ENCODE data around the gene NLN.

The NLN gene

DNA sequence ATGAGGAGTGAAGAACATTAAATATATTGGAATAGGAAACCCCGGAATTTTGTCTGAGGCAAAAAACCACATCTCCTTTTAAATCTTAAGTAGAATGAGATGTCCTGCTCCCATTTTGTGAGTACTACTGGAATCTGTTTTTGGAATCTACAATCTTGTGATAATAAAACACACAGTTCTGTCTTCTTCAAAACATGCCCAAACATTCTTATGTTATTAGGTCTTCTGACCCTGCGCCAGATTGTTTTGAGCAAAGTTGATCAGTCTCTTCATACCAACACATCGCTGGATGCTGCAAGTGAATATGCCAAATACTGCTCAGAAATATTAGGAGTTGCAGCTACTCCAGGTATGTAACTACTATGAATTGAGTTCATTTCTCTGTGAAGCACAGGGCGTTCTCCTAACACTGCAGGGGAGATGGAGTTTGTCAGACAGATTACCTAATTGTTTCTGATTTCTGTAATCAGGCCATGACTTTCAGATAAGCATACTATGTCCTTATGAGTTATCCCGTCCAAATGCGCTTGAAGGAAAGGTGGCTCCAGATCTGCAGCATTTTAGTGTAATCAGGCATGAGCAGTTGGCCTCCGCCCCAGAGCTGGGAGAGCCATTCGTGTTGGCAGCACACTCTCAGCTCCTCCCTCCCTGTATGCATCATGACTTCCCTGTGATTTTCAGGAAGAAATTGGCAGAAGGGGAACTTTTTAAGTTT, 88.0 kb downstream of the NLN start:
- DNase-seq (ENCODE audit: low read depth), result no peak

DNA sequence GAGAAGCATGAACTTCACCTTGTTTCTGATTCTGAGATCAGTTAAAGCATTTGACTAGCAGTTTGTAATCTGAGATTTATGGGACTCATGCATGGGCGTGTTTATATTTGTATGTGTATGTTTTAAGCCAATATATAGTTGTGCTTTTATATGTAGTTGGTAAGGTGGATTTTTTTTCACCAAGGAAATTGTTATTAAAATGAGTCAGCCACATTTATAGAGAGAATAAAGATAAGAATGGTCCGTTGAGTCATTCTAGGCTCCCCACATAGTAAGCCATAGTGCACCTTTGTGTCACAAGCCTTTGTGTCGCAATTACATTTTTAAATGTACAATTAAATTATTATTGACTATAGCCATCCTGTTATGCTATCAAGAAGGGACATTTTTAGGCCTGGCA, 89.0 kb downstream of the NLN start:
- DNase-seq (ENCODE audit: low read depth), result no peak

DNA sequence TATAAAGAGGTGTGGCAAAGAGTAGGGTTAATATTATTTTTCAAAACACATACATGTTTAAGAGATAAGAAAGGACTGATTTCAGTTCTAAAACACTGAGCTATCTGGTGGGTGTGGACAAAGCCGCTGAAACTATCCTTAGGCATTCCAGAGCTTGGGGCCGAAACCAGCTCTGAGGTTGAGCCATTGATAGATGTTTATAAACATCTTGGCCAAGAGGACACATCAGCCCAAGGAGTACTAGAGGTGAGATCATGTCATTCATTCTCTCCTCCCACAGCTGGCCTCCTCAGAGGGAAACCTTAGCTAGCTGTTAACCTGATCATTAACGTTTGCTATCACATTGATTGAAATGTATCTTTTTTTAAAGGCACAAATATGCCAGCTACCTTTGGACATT, 89.9 kb downstream of the NLN start:
- no peak for DNase-seq (ENCODE audit: low read depth)

DNA sequence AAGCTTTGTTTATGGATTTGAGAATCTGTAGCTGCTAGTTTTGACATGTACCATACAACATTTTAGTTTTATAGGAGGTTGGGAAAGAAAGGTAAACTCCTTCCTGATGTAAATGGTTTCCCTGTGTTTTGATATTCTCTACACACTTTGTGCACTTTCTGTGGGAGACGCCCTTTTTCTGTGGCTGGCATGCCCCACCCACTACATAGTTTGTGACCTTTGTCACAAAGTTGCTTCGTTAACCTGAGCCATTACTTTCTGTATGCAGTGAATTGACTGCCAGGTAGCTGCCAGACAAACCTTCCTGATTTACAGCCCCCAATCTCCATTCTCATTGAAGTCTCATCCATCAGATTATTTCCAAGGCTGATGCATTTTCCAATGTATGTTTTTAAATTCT, 90.6 kb downstream of the NLN start:
- DNase-seq (ENCODE audit: low read depth), result no peak

DNA sequence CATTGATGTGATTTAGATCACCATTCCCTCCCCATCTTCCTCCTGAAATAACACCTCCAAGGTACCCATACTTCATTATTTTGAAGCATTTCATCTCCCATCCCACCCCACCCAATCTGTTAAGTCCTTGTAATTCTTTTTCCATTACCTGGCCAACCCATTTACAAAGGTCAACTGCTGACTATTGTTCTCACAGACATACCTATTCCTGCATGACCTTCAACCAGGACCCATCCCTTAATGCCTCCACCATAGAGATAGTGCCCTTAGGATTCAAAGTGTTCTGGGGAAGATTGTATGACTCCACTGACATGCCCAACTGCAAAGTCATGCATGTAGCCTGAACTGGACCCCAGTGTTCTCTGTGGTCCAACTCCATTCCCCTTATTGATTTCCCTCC, 91.2 kb downstream of the NLN start:
- no peak for DNase-seq (ENCODE audit: low read depth)

DNA sequence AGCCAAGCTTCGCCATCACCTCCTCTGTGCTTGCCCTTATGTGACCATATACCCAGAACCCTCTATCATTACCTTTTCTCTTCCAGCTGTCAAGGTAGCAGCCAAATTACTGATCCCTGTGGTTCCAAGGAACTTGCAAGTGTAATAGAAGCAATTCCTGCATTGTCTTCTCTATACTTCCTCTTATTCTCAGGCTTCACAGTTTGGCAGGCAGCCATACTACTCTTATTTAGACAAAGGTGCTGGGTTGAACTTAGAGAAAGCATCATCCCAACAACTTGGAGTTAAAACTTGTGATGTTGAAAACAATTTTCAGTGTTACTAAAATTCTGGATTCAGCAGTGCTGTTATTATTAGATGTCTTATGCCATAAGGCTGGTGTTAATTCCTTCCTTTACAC, 93.2 kb downstream of the NLN start:
- no peak for DNase-seq (ENCODE audit: low read depth)

DNA sequence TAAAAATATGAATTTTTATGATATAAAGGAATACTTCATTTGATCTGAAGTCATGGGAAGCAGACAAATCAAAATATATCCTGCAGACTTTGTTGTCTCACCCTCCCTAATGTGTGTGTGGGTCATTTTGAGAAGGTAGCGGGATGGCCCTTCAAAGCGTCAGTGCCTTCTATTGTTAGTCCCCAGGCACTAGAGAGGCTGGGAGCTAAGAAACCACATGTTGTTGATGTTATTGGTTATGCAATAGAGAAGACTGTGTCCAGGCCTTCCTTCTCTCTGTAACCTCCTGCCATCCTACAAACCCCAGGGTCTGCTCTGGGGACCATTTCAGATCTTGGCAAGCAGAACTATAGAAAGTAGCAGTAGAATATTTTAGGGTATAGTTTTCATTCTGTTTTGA, 94.7 kb downstream of the NLN start:
- no peak for DNase-seq (ENCODE audit: low read depth)

DNA sequence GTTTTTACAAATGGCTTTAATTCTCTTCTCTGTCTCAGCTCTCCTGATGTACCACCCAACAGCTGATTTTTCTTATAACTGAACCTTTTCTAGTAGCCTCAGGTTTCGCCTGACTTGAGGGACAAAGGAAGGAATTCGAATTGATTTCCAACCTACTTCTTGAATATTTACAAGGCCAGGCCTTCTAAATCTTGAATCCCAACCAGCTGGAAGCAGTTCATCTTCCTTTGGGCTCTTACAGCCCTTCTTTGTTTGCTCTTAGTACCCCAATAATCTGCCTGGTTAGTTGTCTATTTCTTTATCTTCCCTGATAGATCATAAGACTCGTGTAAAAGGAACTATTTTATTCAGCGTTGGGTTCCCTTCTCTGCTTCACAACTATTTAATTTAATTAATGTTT, 95.9 kb downstream of the NLN start:
- DNase-seq (ENCODE audit: low read depth), result no peak

DNA sequence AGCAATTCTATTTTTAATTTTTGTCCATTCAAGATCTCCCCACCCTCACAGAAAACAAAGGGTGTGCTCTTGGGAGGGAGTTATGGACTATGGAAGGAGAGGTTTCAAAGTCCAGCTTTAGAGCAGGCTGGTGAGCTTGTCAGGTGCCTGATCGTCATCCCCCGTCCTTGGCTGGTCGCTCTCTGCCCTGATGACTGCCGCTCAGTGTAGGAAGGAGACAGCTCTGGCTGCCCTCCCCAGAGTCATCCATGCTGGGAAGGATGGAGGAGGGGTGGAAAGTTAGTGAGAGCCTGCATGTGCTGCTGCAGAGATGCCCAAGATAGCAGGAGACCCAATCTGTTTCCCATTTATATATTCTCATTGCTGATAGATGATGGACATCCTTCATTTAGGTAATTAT, 96.6 kb downstream of the NLN start:
- no peak for DNase-seq (ENCODE audit: low read depth)

DNA sequence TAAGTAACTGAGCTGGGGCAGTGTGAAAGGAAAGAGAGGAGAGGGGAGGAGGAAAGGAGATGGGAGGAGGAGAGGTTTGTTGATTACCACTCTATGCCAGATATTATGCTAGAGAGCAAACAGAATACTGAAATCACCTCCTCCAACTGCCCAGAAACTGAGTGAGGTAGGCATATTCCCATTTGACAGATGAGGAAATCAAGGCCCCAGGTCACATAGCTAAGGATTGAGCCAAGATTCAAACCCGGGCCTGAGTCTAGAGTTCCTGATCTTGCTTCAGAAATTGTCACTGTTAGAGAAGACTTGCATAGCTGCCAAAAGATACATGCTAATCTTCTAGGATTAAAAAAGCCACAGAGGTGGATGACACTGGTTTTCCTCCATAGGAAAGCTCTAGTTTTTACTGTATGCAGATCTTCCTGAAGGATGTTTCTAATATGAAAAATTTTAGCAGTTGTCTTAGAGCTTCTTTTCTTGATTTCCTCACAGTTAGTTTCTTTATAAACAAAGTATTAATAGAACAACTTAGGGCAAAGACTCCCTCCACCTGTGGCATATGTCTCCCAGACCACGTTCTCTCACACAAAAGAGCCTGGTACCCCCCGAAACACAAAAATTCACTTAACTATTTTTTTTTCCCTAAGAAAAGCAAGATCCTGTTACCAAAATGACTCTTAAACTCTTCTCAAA, 97.4 kb downstream of the NLN start:
- no peak for DNase-seq (ENCODE audit: low read depth)

DNA sequence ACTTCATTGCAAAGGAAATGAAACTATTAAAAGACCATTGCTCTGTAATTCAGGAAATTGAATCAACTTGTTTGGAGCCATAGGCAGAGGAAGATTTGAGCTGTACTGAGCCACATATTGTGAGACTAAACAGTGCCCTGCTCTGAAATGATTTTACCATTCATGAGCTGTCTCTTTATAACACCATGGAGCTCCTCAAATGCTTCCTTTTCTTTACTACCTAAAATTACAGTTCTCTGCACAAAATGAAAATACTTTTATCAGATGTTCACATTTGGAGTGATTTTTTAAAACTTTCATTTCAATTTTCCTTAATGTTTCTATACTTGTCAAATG, 97.9 kb downstream of the NLN start:
- no peak for DNase-seq (ENCODE audit: low read depth)

DNA sequence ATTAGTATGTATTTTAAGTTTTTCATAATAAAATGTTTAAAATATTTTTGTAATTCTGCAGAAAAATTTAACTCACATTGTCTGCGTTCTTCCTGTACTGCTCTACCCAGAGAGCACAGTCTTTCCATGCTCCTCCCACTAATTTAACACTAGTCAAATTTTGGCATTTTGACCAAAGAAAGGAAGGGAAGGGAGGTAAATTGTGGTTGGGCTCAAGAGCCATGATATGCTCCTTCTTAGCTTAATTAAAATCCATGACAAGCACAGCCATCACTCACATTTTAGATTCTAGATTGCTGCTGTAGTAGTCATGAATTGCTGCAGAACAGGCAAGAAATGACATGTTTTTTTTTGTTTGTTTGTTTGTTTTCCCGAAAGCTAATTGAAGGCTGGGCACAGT, 98.4 kb downstream of the NLN start:
- no peak for DNase-seq (ENCODE audit: low read depth)

DNA sequence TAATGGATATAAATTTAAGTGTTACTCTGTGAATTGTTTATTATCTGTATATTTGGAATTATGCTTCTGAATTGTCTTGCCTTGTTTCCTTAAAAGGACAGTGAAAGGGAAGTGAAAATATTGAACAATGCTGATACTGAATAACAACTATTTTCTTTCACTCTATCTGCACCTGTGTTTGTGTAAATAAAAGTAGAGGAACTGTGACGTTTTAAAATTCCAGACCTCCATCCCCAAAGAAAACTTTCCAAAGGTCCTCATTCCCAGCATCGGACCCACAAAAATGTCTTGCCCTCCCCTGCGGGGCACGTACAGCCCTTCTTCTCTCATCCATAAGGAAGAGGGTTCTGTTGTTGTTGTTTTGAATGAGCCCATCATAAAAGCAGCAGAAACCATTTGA, 100.0 kb downstream of the NLN start:
- no peak for DNase-seq (ENCODE audit: low read depth)

DNA sequence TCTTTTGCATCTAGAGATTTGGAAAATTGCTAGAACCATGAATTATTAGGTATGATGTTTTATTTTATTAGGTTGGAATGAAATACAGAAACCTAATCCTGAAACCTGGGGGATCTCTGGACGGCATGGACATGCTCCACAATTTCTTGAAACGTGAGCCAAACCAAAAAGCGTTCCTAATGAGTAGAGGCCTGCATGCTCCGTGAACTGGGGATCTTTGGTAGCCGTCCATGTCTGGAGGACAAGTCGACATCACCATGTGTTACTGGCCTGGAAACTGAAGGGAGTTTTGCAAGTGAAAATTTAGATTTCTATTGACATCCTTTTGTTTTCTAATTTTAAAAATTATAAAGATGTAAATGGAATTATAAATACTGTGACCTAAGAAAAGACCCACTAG, 100.7 kb downstream of the NLN start:
- DNase-seq (ENCODE audit: low read depth), result no peak

DNA sequence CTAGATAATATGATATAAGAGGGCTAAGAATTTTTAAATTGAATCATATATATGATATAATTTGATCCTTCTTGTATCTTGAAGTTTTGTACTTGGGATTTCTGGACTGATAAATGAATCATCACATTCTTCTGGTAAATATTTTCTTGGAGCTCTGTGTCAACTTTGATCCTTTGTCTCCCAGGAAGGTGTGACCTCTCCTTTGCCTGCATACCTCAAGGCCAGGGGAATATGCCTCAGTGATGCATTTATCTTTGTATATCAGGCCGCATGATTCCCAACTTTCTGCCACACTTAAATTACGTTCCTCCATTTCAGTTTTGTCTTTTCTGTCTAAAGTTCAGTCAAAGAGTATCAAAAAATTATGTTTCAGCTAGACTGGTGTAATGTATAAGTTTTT, 101.2 kb downstream of the NLN start:
- DNase-seq (ENCODE audit: low read depth), result no peak

DNA sequence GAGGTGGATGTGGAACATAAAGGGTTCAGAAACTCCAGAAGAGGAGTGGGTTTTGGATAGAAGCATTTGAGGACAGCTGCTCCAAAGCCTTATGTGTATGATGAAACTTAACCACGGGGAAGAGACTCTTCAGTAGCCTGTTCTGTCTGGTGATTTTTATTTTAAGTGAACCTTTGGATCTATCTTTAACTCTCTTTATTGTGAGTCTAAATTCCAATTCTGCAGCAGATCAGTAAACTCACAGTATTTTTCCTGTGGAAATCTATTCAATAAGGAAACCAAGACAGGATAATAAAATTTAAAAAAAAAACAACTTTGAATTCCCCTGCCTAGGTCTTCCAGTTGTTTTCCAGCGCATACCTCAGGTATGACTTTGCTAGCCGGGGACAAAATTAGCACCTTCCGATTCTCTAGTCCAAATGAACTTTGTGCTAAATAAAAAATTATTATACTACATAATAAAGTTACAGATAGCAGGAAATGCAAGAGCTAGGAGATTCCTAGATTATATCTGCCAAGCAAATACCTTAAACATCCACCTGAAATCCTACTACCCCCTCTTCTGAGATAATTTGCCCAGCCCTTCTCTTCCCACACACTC, 101.9 kb downstream of the NLN start:
- no peak for DNase-seq (ENCODE audit: low read depth)

DNA sequence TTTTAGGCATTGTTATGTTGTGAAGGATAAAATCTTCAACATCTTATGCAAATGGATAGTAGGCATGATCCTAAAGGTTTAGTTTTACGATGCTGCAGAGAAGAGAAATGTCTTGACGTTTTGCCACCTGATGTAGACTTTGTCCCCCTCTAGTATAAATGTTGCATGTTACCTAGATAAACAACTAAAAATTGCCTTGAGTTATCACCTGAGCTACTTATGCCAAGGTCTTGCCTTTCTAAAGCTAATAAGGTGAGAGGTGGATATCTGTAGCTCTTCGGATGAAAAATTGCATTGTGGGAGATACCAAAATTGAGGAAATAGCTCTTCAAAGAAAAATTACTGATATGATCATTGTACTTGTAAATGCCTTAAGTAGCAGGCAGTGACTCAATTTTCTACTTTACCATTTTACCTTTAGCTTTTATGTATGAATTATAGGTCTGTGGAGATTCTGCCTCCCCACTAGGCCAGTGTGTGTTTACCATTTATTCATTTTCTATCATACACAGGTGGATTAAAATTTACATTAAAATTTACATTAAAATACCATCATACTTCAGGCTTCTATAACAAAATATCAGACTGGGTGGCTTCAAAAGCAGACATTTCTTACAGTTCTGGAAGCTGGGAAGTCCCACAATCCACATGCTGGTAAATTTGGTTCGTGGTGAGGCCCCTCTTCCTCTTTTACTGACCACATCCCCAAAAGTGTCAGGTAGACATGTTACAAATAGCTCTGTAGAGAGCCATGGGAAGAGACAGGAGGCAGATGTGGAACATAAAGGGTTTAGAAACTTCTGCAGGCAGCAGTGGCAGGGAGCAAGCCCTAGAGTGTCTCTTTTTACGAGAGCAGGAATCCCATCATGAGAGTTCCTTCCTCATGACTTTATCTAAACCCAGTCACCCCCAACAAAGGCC, 103.7 kb downstream of the NLN start:
- DNase-seq (ENCODE audit: low read depth), result no peak

DNA sequence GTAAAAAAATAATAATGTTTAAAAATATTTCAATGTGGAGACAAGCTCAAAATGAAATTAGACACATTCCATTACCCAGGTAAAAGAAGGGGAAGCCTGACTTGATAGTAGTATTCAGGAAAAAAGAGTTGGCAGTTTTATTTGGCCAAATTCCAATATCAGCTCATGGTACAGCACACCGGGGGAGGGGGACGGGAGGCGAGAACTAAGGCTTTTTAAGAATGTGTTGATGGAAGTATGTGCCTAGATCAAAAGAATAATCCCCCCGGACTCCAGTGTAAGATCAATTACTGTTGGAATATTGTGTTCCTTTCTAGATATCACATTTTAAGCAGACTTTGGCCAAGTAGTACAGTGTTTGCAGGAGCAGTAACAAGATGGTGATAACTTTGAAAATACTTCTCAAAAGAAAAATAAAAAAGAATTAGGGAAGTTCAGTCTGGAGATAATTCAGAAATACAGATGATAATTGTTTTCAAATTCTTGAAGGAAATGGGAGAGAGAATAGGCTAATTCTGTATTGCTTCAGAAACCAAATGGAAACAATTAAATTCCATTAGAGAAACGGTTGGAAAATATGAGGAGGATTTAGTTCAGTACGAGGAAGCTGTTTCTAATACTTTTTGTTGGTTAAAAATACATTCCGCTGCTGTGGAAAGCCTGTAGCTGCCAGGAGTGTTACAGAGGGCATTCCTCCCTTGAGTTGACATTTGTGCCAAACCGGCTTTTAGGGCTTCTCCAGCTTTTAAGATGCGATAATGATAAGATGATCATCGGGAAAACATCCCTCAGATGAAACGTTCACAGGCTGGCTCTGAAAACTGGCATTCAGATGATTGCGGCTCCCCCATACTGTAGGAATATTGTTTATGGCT, 106.3 kb downstream of the NLN start:
- no peak for DNase-seq (ENCODE audit: low read depth)

DNA sequence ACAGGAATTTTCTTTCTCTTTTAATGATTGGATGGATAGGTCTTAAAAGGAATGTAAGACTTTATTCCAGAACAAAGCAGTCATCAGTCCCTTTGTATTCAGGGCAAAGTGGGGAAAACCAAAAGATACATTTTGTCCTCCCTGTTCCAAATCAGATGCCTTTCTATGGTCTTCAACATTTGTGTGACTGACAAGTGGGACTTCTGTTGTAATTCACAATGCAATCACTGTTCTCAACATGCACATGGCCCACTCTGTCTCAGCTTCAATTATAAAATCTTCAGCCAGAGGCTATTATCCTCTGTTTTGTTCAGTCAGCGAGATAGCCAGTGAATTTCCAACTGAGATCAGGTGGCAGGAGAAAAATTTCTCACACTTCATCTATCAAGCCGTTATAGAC, 108.9 kb downstream of the NLN start:
- DNase-seq (ENCODE audit: low read depth), result no peak

DNA sequence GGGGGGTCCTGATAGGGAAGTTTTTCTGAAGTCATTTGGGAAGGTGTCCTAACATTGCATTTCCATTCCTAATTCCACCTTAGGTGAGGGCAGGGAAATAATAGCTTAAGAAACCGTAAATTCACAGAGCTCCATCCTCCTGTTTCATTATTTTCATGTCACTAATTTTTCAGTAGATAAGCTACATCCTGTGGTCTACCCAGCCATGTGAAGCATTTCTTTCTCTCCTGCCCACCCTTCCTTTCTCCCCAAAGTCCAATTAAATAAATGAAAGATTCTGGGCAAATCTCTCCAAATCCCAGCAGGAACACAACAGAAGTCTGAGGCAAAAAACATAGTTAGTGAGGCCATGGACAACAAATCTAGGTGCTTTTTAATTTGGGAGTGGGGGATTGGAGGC, 109.3 kb downstream of the NLN start:
- DNase-seq (ENCODE audit: low read depth), result no peak

DNA sequence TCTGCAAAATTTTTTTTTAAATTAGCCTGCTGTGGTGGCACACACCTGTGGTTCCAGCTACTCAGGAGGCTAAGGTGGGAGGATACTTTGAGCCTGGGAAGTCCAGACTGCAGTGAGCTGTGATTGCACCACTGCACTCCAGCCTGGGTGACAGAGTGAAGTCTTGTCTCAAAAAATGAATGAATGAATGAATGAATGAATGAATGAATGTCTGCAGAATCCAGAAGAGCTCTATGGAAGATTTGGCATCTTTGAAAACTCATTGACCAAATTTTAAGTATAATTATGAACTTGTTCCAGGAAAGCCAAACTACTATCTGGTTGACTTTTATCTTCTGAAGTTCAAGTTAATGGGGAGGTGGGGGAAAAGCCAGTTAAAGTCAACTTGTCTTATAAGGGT, 110.1 kb downstream of the NLN start:
- DNase-seq (ENCODE audit: low read depth), result no peak

Measured in stimulated activated CD8-positive, alpha-beta memory T cell treated with anti-CD3 and anti-CD28 coated beads, Interleukin-15, amount 100 ng/mL, for 1 hour (primary cell).